ENCODE measurements around the gene SMNDC1.
A peak's percentile ranks its signal among the peaks of the same experiment; 100 is the strongest.
"Not testable (repeated sequence)": the region's sequence is repeated elsewhere in the genome, so short reads cannot be mapped to it uniquely, and the experiment has no call there.

The SMNDC1 gene

DNA sequence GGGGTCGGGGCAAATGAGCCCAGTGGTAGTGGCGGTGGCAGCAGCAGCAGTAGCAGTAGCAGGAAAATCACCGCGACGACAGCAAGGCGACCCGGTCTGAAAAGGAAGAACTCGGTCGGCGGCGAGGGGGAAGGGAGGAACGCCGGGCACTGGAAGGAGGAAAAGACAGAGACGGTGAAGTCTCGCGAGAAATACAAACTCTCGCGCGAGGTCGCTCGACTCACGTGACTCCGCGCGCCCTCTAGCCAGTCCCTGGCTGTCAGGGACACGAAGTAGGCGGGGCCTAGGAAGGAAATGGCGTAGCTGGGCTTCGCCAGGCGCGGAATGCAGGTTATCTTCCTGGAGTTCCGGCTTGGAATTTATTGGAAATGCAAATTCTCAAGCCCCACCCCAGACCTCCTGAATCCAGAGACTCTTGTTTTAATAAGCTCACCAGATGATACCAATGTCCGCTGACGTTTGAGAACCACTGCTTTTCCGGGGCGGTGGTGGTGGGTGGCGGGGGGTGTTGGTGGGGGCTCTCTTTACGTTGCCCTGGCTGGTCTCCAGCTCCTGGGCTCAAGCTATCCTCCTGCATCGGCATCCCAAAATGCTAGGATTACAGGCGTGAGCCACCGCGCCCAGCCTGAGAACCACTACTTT, at the start of gene SMNDC1:
SMNDC1 (minus strand) TSS at position 141 of the 642 bp plus-strand sequence. CDS start 1,333 bp downstream, outside the sequence.
- peak; percentile 58 for DNase-seq

DNA sequence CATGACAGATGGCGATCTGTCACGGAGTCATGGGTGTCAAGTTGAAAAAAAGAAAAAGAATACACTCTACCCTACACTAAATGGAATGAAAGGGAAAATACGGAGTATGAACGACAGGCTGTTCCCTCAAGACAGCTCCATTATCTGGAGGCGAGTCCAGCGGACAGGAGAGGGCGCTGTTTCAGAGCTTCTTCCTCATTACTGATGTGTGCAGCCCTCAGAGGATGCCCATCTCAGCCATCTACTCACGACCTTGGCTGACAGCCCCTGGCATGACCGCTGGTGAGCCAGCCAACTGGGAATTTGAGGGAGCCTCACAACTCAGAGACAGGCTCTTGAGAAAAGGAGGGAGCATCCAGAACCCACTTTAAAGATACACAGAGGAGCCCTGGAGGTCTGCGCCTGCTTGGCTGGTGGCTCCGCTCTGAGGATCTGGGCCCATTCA, 49.6 kb upstream of the SMNDC1 start:
- no peak for DNase-seq

DNA sequence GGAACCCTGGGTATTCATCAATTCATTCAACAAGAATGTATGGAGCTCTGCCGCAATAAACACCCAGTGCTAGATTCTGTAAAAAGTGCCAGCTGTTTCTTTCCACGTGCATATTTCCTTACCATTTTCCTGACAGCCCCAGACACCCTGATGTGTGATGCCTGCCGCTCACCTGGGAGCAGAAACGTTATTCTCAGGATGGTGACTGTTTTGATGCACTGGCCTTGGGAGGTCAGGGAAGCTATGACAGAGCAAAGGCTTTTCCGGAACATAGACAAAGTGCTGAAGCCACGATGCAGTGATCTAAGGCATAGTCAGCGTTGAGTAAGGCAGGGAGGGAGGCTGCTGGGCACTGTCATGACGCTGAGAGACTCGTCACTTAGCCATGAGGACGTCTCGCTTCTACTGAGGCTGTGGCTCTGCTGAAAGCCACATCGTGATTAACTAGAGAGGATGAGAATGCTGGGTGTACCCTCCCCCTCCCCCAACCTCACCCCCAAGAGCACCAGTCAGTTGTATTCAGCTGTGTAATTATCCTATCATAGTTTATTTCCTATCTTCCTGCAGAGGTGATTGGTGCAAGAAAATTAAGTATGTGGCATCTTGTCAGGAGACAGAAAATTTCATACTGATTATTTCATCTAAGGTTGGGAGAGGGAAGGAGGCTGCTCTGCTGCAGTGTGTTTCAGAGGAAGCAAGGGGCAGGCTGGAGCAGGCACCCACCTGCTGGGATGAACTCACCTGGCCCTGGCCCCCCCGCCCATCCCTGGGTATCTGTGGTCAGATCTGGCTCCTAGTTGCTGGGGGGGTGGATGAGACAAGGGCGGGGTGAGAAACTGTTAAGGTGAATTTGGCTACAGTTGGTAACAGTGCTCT, 48.8 kb upstream of the SMNDC1 start:
- DNase-seq: no peak

DNA sequence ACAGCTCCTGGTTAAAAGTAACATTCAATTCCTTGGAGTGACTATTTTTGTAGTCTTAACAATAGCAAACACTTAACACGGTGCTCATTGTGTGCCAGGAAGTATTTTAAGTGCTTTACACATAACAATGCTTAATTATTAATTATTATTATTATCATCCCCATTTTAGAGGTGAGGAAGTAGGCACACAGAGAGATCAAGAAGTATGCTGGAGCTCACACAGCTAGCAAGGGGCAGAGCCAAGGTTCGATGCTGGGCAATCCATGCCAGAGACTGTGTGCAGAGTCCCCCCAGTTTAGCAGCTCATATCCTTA, 48.2 kb upstream of the SMNDC1 start:
- DNase-seq: no peak

DNA sequence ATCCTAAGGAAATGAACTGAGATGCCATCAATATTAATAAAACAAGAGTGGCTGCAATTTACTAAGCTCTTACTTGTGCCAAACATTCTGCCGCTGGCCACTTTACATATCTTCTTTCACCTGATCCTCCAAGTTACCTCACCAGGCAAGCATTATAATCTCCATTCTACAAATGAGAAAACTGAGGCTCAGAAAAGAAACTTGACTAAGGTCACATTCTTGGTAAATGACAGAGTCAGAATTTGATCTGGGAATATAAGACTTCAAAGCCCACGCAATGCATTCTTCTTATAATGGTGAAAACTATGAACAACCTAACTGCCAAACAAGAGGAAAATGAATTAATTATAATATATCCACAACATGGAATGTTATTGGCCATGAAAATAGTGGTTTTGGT, 46.1 kb upstream of the SMNDC1 start:
- DNase-seq: no peak

DNA sequence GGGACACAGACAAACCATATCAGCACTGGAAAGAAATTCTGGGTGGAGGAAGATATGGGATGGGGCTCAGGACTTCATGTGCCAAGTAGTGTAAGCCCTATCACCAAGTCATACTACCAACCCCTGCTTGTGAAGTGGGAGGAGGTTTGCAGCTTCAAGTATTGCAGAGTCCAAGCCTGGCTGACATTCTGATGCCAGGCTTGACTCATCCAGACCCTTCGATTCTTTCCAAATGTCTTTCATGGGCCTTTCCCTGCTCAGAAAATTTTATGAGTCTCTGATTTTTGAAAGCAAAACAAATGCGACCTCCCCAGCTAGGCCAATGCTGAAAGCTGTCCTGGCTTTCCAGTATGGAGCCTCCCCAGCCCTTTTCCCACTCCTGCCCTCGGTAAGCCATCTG, 45.1 kb upstream of the SMNDC1 start:
- no peak for DNase-seq

DNA sequence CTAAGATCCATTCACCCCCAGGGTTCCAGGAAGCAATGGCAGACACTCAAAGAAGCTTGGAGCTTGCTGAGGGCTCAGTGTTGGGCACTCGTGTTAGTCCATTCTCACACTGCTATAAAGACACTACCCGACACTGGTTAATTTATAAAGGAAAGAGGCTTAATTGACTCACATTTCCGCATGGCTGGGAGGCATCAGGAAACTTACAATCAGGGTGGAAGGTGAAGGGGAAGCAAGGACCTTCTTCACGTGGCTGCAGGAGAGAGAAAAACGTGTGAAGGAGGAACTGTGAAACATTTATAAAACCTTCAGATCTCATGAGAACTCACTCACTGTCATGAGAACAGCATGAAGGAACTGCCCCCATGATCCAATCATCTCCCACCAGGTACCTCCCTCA, 44.7 kb upstream of the SMNDC1 start:
- DNase-seq: no peak

DNA sequence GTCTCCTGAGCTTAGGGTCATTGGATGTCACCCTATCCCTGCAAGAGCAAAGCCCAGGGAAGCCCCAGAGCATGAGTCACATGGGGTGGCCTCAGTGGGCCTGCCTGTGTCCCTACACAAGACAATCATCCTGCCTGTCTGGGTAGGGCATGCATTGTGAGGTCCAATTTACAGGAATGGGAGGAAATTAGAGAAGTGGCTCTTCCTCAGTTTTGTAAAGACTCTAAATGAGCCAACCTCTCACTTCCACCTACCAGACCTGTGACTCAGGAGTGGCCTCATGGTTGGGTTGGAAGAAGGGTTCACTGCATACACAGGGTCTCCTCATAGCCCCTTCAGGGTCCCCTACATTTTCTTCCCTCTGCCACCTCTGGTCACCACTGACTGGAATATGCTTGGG, 43.6 kb upstream of the SMNDC1 start:
- no peak for DNase-seq

DNA sequence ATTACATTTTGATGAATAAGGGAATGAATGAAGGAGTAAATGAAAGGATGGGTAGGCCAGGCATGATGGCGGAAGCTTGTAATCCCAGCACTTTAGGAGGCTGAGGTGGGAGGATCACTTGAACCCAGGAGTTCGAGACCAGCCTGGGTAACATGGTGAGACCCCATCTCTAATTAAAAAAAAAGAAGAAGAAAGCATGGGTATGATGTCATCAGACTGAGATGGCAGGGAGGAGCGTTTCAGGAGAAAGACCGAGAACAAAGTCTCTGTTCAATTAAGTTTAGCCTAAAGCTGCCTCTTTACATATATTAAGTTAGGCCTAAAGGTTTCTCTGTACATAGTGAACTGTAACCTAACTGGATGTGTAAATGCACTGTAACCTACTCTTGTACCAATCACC, 42.2 kb upstream of the SMNDC1 start:
- DNase-seq: no peak

DNA sequence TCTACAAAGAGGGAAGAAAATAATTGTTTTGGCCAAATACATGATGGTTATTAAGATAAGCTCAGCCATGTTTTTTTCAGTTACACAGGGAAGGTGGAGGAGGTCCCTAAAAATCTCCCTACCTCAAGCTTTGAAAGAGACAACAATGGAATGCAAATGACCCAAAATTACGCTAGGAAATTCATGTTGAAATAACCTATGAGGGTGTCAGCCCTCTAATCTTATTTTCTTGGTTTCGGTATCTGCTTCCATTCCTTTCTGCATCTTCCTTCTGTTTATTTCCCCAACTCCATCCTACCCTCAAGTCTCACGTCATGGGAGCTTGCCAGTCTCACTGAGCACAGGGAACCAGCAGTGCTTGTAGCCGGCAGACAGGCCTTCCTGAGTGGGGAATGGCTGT, 40.6 kb upstream of the SMNDC1 start:
- DNase-seq: no peak

DNA sequence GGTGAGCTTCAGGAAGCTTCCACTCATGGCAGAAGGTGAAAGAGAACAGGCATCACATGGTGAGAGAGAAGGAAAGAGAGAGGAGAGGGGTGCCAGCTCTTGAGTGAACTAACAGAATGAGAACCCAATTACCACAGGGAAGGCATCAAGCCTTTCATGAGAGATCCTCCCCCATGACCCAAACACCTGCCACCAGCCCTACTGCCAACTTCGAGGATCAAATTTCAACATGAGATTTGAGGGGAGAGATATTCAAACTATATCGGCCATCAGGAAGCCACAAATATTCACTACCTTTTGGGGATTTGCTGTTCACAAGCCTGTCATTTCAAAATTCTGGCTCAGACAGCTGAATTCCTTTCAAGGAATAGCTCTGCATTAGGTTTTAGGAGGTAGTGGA, 39.9 kb upstream of the SMNDC1 start:
- DNase-seq: no peak

DNA sequence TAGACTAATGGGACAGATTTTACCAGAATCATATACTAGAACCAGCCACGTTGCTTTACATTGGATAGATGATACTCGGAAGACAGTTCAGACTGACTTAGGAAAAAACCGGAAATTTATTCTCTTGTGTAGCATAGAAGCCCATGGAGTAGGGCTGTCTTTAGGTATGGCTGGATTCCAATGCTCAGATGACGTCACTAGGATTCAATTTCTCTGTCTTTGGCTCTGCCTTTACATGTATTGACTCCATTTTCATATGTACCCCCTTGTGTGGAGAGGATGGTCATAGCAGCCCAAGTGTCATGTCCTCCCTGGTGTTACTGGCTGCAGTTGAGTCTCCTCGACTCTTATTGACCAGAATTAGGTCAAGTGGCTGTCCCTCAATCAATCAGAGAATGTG, 39.2 kb upstream of the SMNDC1 start:
- DNase-seq: no peak

DNA sequence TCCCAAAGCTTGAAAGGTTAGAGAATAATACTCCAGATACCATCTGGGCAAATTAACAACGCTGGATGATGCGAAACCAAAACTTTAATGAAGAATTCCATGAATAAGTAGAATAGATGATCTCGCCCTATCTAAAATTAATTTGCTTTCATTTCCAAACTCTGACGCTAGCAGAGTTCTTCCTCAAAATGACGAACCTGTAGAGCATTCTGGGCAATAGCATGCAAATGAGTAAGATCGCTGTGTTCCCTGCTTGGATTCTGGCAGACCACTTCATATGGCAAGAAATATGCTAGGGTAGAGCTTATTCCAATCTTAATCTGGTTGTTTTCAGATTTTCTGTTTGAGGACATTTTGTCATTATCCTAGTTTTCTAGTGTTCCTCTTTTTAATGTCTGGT, 36.1 kb upstream of the SMNDC1 start:
- no peak for DNase-seq

DNA sequence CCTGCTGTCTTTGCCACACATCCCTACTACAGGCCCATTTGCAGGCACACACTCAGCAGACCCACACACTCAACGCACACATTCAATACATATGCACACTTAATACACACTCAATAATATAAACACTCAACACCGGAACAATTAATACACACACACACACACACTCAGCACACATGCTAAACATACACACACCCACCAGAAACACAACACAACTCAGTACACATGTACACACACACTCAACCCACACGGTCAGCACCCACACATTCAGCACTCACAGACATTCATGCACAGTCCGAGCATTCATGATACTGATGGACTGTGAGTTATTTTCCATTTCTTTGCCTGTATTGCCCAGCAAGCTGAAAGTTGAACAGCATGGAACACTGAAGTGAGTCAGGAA, 35.4 kb upstream of the SMNDC1 start:
- no peak for DNase-seq

DNA sequence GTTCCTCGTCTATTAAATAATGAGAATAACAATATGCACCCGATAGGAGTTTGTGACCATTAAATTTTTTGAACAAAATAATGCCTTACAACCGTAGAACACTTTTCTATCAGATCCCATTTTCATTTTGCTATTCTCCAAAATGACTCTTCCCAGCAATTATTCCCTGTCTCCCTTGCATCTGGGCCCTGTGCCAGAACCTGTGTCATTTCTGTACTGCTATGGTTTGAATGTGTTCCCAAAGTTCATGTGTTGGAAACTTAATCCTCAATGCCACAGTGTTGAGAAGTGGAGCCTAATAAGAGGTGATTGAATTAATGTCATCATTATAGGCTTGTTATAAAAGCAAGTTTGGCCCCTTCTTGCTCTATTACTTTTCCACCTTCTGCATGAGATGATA, 33.2 kb upstream of the SMNDC1 start:
- DNase-seq: no peak

DNA sequence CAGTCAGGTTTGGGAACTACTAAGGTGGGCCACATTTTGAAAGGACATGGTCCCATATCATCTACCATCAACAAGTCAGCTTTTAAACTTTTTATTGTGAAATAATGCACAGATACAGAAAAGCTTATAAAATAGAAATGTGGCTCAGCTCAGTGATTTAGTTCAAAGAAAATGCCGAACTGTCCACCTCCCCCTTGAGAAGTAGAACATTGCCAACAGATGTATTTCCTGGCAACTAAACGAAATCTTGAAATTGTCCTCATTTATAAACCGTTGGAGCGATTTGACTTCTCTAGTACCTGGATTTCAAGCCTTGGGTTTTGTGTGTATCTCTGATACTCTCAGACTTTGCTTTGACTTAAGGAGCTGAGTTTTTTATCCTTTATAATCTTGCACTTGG, 32.7 kb upstream of the SMNDC1 start:
- DNase-seq: no peak

DNA sequence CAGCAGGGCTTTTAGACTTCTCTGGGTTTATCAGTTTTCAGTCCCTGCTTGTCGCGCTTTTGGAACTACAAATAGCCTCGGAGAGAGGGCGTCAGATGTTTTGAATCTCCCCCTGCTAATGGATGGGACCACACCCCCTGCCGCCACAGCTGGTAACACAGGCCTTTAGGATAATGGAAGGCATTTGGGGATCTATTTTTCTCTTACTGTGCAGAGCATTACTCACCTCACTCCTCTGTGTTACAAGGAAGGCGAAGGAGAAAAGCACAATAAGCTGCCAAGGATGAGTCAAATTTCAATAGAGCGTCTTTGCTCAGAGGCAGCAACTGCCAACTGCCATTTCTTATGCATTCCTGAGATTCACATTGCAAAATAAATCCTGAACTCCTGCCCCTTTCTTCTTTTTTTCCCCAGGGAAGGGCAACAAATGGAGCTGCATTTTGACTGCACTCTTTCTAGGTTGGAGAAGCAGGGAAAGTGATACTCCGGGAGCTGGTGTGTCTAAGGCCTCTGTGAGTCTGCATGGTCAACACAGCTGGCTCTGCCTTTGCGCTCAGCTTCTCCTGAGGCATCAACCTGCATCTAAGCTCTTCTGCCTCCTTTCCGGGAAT, 31.5 kb upstream of the SMNDC1 start:
- no peak for DNase-seq

DNA sequence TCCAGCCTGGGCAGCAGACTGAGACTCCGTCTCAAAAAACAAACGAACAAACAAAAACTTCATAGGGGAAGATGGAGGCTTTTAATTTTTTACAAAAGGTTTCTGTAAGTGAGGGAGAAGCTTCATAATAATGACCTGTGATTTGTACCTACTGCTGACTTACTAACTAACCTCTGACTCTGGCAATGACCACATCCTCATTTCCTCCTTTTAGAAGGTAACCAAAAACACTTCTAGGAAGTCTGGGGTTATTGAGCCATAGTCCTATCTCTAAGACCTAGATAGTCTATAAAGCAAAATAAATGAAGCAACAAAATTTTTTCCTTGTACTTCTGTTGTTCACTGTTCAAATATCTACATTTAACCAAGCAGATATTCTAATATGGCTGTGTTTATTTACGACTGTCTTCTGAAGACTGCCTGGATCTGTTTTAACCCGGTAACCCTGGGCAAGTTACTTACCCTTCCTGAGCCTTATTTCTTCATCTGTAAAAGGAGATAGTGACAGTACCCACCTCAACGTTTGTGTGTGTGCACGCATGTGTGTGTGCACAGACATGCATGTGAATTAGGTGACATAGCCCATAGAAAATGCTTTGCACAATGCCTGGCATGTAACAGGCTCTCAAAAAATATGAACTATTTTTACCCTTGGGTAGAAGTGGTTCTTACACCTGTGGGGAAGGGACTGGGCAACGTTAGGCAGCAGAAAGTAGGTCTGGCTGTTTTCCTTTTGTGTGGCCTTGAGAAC, 30.8 kb upstream of the SMNDC1 start:
- no peak for DNase-seq

DNA sequence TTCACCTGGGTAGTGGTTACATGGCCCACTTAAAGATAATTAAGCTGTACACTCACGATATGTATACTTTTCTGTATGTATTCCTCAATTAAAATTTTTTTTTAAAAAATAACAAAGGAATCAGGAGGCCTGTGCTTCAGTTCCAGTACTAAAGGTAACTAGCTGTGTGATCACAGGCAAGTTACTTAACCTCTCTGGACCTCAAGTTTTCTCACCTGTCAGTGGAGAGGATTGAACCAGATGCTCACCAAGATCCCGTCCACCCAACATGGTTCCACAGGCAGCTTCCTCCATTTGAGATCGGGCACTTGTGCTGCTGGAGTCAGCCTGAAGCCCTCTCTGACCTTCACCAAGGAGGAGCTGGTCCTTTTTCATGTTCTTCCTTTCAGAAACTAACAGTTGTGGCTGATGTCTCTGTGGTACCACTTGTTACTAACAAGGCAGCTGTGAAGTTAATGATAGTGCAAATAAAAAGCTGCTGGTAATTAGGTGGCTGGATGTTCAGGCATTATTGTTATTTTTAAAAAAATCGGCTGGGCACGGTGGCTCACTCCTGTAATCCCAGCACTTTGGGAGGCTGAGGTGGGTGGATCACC, 29.4 kb upstream of the SMNDC1 start:
- DNase-seq: no peak

DNA sequence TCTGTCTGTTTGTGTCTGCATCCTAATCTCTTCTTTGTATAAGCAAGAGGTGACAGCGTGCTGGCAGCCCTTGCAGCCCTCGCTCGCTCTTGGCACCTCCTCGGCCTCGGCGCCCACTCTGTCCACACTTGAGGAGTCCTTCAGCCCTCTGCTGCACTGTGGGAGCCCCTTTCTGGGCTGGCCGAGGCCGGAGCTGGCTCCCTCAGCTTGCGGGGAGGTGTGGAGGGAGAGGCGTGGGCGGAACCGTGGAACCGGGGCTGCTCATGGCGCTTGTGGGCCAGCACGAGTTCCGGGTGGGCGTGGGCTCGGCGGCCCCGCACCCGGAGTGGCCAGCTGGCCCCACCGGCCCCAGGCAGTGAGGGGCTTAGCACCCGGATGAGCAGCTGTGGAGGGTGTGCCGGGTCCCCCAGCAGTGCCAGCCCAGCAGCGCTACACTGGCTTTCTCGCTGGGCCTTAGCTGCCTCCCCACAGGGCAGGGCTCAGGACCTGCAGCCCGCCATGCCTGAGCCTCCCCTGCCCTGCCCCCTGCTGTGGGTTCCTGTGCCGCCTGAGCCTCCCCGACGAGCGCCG, 26.6 kb upstream of the SMNDC1 start:
- not testable (repeated sequence) for DNase-seq

DNA sequence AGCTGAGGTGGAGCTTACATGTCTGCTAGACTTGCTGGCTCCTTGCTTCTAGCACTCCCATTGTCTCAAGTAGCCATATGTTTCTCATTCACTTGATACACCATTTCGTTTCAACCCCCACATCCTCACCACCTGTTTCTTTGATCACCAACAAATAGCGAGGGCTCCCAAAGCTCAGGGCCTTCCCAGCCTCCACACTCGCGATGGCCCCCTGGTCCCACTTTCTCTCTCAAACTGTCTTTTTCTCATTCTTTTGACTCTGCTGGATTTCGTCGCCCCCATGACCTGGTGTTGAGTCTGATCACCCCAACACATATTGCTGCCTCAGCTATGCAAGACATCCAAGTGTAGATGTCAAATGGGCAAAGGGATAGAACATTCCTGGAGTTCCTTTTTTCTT, 26.0 kb upstream of the SMNDC1 start:
- DNase-seq: no peak

DNA sequence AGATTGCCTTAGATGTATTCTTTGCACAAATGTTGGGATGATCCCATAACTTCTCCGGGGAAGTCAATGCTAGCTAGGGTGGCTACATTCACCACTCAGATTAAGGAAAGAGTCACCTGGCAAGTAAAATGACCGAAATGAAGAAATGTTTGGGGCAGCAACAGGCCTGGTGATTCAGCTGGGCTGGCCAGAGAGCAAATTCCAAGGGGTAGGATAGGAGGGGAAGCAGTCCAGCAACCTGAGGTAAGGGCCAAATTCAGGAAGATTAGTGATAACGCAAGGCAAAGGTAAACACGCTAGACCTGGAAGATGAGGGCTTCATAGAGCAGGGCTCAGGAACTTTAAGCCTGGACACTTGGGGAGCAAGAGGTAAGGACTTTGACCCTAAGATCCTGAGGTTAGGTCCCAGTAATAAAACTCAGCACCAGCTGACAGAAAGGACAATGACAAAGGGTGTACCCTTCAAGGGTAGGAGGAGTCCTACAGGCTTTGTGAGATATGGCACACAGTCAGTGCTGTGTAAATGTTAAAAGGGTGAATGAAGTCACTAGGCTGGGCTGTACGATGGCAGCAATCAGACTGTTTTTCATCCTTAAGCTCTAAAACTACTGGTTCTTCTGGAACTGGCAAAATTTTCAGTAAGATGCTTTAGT, 22.7 kb upstream of the SMNDC1 start:
- DNase-seq: no peak

Data from NCI-H1417 treated with DMSO at 0.1 percent for 48 hours (cell line).